GM18502 (cell line): ENCODE data around the gene RAB3C.
"Not testable (repeated sequence)": the region's sequence is repeated elsewhere in the genome, so short reads cannot be mapped to it uniquely, and the experiment has no call there.

Experiments used
- ATAC-seq: cut with Tn5 transposase; IDR thresholded peaks from one replicate; pipeline ENCODE4 v1.9.1; 2021; ENCODE audit warnings: mild to moderate bottlenecking; ENCODE audit not compliant: unreplicated experiment, poor library complexity

Gene RAB3C, protein sequence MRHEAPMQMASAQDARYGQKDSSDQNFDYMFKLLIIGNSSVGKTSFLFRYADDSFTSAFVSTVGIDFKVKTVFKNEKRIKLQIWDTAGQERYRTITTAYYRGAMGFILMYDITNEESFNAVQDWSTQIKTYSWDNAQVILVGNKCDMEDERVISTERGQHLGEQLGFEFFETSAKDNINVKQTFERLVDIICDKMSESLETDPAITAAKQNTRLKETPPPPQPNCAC

GRCh38 chr5:58582803-58583491 is at the start of gene RAB3C:
RAB3C (plus strand) TSS chr5:58583075; CDS start chr5:58583209, 134 bp downstream.
- peak; percentile 100 for ATAC-seq

GRCh38 chr5:58541935-58542334 is 40.9 kb upstream of the RAB3C start:
- not testable (repeated sequence) for ATAC-seq

DNA sequence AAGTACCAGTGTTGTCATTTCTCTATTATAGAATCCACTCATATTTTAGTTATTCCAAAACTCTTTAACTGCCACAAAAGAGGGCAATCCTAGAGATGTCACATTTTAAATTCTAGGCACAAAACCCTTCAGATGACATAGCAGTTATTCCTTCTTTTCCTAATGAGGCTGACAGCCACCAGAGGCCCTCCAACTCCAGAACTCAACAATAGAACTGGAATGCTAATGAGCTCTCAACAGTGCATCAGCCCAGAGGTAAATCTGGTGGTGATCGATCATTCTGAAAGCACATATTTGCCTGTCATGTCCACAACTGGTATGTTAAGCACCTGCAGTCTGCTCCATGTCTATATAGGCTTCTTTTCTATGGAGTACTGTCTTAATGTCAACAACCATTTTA is 40.2 kb upstream of the RAB3C start:
- ATAC-seq = no peak

DNA sequence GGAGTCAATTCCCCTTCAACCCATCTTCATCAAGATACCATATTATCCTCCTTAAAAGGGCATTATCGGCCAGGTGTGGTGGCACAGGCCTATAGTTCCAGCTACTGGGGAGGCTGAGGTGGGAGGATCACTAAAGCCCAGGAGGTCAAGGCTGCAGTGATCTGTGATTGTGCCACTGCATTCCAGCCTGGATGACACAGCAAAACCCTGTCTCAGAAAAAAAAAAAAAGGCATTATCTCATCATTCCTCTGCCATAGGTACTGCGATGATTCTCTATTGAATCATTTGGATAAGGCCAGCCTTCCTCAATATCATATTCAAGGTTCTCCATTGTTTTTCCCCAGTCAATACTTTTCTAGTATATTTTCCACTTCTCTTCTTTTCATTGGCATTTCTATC is 39.2 kb upstream of the RAB3C start:
- no peak for ATAC-seq

GRCh38 chr5:58544195-58544594 is 38.7 kb upstream of the RAB3C start:
- no peak for ATAC-seq

- no peak for ATAC-seq
These were observed 37.9 kb upstream of the RAB3C start for GRCh38 chr5:58544926-58545325.

DNA sequence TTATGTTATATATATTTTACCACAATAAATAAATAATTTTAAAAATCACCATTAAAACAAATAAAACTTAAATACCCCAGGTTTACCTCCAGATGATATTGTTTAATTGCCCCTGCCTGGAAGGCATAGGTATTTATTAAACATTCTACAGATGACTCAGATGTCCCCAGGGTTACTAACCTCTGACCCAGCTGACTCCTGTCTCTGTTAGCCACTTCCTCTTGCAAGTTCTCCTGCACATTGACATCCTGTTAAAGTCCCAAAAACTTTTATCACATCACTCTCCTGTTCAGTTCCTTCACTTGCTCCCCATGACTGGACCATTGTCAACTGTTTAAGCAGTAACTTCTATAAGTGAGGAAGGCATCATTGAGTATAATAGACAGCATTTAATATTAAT is 37.0 kb upstream of the RAB3C start:
- peak; percentile 84 for ATAC-seq

- no peak for ATAC-seq
These were observed 34.8 kb upstream of the RAB3C start for GRCh38 chr5:58548068-58548467.

- no peak for ATAC-seq
These were observed 31.4 kb upstream of the RAB3C start for GRCh38 chr5:58551492-58551891.

DNA sequence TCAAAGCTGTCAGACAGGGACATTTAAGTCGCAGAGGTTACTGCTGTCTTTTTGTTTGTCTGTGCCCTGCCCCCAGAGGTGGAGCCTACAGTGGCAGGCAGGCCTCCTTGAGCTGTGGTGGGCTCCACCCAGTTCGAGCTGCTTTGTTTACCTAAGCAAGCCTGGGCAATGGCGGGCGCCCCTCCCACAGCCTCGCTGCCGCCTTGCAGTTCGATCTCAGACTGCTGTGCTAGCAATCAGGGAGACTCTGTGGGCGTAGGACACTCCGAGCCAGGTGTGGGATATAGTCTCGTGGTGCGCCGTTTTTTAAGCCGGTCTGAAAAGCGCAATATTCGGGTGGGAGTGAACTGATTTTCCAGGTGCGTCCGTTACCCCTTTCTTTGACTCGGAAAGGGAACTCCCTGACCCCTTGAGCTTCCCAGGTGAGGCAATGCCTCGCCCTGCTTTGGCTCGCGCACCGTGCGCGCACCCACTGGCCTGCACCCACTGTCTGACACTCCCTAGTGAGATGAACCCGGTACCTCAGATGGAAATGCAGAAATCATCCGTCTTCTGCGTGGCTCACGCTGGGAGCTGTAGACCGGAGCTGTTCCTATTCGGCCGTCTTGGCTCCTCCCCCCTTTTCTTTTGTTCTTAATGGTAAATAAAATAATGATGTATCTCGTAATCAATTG is 25.1 kb upstream of the RAB3C start:
- not testable (repeated sequence) for ATAC-seq

DNA sequence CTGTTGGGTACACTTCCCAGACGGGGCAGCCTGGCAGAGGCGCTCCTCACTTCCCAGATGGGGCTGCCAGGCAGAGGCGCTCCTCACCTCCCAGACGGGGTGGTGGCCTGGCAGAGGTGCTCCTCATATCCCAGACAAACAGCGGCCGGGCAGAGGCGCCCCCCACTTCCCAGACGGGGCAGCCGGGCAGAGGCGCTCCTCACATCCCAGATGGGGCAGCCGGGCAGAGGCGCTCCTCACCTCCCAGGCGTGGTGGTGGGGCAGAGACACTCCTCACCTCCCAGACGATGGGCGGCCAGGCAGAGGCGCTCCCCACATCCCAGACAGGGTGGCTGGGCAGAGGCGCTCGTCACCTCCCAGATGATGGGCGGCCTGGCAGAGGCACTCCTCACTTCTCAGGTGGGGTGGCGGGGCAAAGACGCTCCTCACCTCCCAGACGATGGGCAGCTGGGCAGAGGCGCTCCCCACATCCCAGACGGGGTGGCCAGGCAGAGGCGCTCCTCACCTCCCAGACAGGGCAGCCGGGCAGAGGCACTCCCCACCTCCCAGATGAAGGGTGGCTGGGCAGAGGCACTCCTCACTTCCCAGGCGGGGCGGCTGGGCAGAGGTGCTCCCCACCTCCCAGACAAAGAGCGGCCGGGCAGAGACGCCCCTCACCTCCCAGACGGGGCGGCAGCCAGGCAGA is 19.7 kb upstream of the RAB3C start:
- ATAC-seq = not testable (repeated sequence)

- ATAC-seq = not testable (repeated sequence)
These were observed 18.6 kb upstream of the RAB3C start for GRCh38 chr5:58564043-58564832.

DNA sequence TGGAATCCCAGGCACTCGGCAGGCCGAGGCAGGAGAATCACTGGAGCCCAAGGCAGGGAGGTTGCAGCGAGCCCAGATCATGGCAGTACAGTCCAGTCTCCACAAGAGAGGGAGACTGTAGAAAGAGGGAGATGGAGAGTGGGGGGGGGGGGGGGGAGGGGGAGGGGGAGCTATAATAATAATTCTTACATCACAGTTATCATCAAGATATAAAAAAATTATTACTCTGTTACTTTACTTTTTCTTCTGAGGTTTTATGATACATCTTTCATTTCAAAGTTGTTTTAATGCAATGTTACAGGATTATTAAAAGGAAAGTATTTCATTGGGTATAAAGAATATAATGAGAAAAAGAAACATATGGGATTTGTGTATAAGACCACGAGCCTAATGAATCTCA is 17.8 kb upstream of the RAB3C start:
- no peak for ATAC-seq

DNA sequence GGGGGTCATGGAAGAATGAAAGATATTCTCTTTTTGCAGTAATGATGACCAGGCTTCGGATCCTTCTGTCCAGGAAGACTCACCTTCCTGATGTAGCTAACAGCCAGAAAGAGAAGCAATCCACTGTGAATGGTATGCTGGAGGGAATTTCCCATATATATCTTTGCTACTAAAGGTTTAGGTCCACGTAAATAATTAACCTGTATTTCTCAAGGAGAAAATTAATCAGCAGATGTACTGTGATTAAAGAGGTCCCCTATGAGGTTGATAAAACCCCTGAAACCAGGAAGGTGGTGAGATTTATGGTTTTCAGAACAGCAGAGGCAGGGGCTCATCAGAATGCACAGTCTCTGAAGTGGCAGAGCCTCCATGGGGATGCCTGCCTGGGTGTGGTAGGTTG is 11.4 kb upstream of the RAB3C start:
- ATAC-seq = no peak

GRCh38 chr5:58572973-58573372 is 9.9 kb upstream of the RAB3C start:
- ATAC-seq = not testable (repeated sequence)

GRCh38 chr5:58579781-58580180 is 3.1 kb upstream of the RAB3C start:
- ATAC-seq = no peak

DNA sequence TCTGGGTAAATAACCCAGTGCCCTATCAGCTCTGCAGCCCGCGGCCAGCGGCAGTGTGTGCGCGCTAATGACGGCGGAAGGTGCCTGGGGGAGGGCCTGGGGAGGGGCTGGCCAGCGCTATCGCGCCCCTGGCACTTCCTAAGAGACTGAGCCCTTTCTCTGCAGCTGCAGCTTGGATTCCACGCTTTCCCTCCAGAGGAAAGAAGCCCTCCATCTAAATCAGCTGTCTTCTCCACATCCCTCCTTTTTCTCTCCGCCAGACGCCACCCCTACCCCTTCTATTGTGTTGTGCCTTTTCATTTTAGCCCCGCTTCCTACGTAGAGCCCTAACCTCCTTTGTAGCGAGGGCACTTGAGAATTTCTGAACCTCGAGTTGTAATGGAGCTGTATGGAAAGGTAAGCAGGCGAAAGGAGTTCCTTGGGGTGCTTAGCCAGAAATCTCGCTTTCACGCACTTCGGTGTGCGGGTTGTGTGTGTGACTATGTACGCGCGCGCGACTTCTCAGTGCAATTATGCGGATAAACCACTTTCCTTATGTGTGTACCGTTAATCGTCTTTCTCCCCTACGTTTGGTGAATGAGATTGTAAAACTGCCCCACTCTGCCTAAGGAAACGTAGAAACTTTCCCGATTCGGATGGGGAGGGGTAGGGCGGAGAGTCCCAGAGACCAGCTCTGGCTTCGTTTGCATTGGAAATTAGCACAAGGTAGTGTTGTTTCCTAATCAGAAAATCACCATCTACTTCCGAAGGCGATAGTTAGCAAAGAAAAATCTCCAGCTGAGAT is 664 bp upstream of the RAB3C start:
- peak; percentile 25 for ATAC-seq

DNA sequence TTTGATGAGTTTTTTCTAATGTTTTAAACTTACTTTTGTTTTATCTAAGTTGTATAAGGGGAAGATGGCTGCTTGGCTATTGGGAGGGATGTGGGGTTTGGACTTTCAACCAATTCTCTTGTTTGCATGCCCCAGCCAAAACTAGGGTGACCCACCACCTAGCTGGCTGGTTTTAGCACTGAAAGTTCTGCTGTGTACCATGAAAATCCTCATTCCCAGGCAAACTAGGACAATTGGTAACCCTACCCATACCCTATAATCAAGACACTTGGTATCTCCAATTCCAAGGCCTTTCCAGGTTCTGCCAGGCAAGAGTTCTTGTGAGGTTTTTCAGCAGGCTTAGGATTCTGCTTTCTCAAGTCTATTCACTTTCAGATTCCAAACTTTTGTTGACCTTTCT is 13.1 kb downstream of the RAB3C start:
- ATAC-seq = no peak

- no peak for ATAC-seq
These were observed 15.6 kb downstream of the RAB3C start for GRCh38 chr5:58598440-58598839.
